CD4-positive, alpha-beta T cell treated with Interleukin-2 at 100 ng/mL for 4 hours (primary cell): ENCODE results near the gene SLC6A6.

Experiments used
- DNase-seq: peaks from one replicate; pipeline ENCODE4 v3.0.0-alpha.2; 2020; ENCODE audit warnings: low spot score

The SLC6A6 gene

GRCh38 chr3:14372587-14372986, 29.8 kb upstream of the SLC6A6 start:
- DNase-seq, result no peak

DNA sequence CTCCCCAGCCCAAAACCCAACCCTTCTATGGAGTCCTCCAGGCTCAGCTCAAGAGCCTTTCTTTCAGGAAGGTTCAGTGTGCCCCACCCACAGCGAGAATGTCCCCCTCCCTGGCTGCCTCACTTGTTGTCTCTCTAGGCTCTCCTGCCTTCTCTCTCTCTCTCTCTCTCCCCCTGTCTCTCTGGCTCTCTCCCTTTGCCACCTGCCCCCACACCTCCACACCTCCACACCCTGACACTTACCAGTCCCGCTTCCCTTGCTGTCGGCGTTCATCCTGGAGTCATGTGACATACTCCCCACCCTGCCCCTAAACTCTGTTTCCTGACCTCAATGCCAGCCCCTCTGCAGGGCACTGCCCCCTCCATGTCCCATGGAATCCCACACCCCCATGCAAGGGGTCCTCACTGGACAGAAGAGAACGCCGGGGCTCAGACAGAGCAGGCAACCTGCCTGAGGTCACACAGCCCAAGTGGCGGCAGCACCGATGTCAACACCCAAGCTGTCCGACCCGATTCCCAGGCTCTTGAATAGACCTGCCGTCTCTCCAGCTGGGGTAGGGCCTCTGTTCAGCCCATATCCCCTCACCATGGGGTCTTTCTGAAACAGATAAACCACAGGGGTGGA, 28.5 kb upstream of the SLC6A6 start:
- DNase-seq, result no peak

- DNase-seq, result no peak
These were observed 27.9 kb upstream of the SLC6A6 start for GRCh38 chr3:14374444-14374883.

DNA sequence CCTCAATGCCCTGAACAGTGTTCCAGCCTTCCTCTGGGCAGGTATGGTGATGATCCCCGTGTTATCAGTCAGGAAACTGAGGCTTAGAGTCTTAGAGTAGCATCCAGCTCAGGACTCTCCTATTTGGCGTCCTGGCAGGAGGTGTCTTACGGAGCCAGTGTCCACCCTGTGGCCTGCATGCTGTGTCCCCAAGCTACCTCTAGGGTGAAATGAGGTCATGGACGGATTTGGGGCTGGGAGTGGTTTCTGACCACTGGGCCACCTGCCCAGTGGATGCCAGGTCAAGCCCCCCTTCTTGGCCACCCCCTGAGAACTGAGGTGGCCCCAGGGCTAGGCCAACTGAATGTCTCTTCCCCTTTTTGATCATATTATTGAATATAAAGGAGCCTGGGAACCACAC, 27.2 kb upstream of the SLC6A6 start:
- DNase-seq, result no peak

DNA sequence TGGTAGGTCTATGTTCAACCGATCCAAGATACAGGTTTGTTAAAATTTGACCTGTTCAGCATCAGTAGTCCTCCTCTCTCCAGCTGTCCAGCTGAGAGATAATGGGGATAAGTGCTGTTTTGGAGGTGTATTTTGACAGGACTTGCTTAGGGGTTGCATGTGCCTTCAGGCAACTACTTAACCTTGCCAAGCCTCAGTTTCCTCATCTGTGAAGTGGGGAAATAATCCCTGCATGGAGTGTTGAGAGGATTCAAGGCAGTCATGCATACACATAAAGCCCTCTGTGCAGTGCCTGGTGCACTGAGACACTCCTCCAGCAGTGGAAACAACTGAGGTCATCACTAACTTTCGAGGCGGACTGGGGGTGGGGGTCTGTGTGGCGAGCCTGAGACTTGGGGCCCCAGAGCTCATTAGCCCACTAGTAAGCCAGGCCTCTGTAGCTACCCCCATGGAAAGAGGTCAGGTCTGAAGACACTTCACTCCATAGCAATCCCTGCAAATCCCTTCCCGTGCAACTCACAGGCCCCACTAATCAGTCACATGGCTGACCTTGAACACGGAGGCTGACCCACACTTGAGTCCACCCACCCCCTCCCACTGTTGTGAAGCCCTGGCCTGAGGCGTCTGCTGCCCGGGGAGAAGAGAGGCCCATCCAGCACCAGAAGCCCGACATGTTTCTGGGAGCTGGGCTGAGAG, 25.9 kb upstream of the SLC6A6 start:
- no peak for DNase-seq

DNA sequence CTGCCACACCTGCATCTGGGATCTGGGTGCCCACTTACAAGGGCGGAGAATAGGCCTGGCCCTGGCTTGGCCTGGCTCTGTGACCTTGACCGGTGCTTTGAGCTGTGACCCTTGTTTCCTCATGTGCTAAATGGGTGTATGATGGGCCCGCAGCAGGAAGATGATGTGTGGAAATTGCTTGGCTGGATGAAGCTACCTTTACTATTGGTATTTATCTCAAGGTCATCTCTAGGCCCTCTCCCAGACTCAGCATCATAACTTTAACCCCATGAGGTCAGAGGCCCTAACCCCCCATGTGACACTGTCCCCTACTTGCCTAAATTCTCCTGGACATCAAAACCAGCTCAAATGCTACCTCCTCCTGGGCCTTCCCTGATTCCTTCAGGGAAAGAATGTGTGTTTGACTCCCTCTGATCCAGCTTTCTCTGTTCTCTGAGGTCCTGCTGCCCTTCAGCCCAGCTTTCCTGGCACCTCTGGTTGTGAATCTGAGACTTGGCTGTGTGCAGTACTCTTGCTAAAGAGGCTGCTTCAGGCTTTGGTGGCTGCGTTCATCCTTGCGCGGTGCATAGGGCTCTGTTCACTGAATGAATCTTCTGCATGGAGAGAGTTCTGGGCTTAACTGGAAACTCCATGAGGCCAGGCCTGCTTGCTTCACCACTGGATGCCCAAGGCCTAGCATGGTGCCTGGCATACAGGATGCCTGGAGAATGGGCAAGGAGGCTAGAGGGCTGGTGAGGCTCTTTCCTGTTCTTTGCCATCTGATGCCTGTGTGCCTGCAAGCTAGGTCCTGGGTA, 25.2 kb upstream of the SLC6A6 start:
- no peak for DNase-seq

DNA sequence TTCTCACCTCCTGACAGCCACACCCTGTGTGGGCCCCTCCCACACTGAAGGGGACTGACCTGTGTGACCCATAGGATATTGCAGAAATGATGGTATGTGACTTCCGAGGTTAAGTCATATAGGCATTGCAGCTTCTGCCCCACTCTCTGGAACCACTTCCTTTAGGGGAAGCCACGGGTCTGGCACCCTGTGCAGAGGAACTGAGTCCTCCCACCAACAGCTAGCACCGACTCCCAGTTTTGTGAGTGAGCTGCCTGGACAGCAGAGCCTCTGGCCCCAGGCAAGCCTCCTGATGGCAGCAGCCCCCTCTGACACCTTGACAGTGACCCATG, 24.6 kb upstream of the SLC6A6 start:
- peak; percentile 59 for DNase-seq

- peak; percentile 10 for DNase-seq
These were observed 24.0 kb upstream of the SLC6A6 start for GRCh38 chr3:14378415-14378814.

DNA sequence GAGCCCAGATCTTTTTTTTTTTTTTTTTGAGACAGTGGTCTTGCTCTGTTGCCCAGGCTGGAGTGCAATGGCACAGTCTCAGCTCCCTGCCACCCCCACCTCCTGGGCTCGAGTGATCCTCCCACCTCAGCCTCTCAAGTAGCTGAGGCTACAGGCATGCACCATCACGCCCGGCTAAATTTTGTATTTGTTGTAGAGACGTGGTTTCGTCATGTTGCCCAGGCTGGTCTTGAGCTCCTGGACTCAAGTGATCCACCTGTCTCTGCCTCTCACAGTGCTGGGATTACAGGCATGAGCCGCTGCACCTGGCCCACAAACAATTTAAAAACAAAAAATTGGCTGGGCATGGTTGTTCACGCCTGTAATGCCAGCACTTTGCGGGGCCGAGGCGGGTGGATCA, 22.6 kb upstream of the SLC6A6 start:
- no peak for DNase-seq

GRCh38 chr3:14386254-14386653, 16.2 kb upstream of the SLC6A6 start:
- DNase-seq, result no peak

DNA sequence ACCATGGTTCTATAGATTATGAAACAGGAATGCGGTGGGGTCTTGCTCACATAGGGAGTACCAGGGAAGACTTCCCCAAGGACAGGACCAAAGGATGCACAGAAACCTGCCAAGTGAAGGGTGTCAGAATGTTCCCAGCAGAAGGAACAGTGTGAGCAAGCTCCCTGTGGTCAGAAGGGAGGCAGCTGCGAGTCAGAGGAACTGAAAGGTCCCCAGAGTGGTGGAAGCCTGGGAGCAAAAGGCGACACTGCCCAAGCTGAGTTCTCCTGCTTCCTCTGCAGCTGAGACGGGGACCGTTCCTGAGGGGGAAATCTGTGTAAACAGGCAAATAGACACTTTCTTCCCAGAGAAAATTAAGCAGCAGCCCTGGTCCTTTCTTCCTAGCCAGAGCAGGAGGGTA, 14.2 kb upstream of the SLC6A6 start:
- no peak for DNase-seq

GRCh38 chr3:14389166-14389606, 13.2 kb upstream of the SLC6A6 start:
- DNase-seq, result no peak

DNA sequence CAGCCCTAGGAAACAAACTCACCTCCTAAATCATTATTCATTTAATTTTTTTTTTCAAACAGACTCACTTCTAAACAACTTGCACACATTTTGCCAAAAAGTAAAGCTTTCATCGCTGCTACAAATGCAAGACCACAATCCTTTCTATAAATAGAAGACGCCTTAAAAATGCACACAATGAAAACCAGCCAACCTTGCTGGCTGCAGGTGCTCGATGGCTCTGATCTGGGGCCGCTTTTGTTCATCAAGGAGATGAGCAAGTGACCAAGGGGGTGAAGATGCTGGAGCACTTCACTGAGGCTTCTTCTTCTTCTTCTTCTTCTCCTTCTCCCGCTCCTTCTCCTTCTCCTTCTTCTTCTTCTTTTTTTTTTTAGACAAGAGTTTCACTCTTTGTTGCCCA, 12.7 kb upstream of the SLC6A6 start:
- no peak for DNase-seq

- DNase-seq, result no peak
These were observed 11.4 kb upstream of the SLC6A6 start for GRCh38 chr3:14391033-14391432.

DNA sequence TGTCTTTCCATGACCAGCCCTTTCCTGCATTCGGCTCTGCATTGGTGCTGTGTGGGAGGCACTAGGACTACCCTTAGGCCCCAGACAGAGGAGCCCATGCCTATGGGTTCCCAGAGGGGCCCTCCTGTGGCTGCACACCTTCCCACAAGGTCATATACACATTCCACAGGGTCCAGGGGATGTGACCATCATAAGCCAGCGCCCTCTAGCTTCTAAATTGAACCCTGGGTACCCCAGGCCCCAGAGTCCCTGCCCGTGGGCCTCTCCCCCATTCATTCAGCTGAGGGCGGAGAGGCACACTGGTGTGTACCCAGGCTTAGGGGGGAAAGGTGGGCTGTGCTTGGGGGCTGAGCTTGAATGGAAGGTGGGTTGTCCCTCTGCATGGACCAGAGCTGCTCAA, 10.2 kb upstream of the SLC6A6 start:
- DNase-seq, result no peak

DNA sequence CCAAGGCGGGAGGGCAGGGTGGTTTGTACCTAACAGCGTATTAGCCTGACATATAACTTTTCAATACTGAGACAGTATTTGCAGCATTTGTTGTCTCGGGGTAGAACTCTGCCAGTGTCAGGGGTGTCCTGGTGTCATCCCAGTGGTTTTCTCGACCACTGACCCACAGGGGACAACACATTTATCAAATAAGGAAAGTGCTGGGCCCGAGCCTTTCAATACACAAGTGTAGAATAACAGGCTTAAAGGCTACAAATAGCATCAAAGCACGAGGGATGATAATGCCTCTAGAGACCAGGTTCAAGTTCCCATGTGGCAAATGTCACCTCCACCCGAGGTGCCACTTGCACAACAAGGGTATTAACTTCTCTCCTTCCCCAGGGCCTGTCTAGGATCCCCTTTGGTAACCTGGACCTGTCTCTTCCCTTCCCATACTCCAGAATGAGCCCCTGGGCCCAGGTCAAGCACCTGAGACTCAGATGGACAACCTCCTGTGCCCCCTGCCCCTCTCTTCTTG, 9.5 kb upstream of the SLC6A6 start:
- DNase-seq, result no peak

GRCh38 chr3:14393440-14394106, 8.8 kb upstream of the SLC6A6 start:
- DNase-seq, result no peak

- no peak for DNase-seq
These were observed 6.2 kb upstream of the SLC6A6 start for GRCh38 chr3:14396031-14396692.

- no peak for DNase-seq
These were observed 5.4 kb upstream of the SLC6A6 start for GRCh38 chr3:14397046-14397445.

- no peak for DNase-seq
These were observed 4.9 kb upstream of the SLC6A6 start for GRCh38 chr3:14397531-14397930.

DNA sequence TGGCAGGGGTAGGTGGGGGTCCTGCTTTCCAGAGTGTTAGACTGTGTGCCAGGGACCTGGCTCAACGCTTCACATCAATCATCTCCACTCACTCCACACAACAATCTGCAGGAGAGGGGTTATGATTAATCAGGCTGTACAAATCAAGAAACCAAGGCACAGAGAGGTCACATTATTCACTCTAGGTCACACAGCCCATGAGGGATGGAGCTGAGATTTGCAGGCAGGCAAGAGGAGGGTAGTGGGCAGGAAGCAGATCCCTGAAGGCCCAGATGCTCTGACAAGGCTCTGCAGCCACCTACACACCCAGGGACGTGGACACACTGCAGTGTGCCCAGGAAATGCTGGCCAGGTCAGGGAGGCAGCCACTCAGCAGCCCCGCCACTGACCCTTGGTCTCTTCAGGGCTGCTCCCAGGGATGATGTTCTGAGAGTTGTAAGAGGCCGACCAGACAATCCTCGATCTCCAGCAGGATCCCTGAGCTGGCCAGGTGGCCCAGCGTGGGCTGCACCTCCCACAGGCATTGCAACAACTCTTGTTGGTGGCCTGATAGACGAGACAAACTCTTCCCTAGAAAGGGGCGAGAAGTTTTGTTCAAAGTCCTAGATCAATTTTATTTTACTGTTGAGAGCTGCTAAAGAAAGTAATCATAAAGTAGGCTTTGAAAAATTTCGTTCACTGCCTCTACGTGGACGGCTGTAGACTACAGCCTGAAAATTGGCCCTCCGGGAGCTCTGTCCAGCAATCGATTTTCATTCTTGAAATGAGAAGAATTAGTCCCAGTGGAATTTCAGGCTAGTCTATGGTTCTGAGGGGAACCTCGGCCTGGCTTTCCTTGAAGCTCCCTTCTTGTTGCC, 4.2 kb upstream of the SLC6A6 start:
- no peak for DNase-seq
